IMR-90 (cell line): Measurements from ENCODE around the gene GLRA3. TPM values are rescaled to one million over a fixed set of nuclear protein-coding genes. Genes with fewer than 3 reads are reported as not detected.

Experiments
- ATAC-seq: fragments of 200-7000 bp; cut with Tn5 transposase; 2 replicates; pipeline ENCODE4 v1.9.1; 2020; ENCODE audit warnings: low read depth, mild to moderate bottlenecking, moderate library complexity
- BruUV-seq: library from RNA; stranded (reverse); fragments of 400-500 nt; replicated peaks from 2 replicates; lab custom pipeline; 2021; lab: Mats Ljungman, UMichigan
- CTCF ChIA-PET: fragments of 300-600 bp; formaldehyde crosslinking; extraction: SDS; loops from one replicate; lab custom pipeline; 2021; ENCODE audit warnings: antibody characterized with exemption; lab: Yijun Ruan, JAX
- POLR2A ChIA-PET: fragments of 300-600 bp; sonication (Branson Sonifier 250); formaldehyde crosslinking; loops from one replicate; lab custom pipeline; 2022; ENCODE audit warnings: antibody characterized with exemption; ENCODE audit not compliant: unreplicated experiment; lab: Charles Lee
- DNase-seq: peaks from one replicate; pipeline ENCODE4 v3.0.0; 2013
- H2AFZ ChIP-seq: replicated peaks from 2 replicates; pipeline ENCODE3; 2013; ENCODE audit warnings: low read length, mild to moderate bottlenecking; ENCODE audit not compliant: poor library complexity
- H2AK5ac ChIP-seq: 2 replicates; pipeline ENCODE4 v1.6.1; 2013; ENCODE audit warnings: low read depth, low read length, inconsistent platforms
- H2AK9ac ChIP-seq: replicated peaks from 2 replicates; pipeline ENCODE3; 2013; ENCODE audit warnings: mild to moderate bottlenecking, low read depth, low read length, moderate library complexity; ENCODE audit not compliant: poor library complexity
- H2BK120ac ChIP-seq: 2 replicates; pipeline ENCODE4 v1.6.1; 2013; ENCODE audit warnings: low read depth, low read length, inconsistent platforms
- H2BK15ac ChIP-seq: 3 replicates; pipeline ENCODE4 v1.6.1; 2013; ENCODE audit warnings: low read depth, low read length, inconsistent platforms
- H2BK20ac ChIP-seq: 2 replicates; pipeline ENCODE4 v1.6.1; 2013; ENCODE audit warnings: low read depth, mild to moderate bottlenecking, inconsistent platforms, low read length, moderate library complexity
- H2BK5ac ChIP-seq: 2 replicates; pipeline ENCODE4 v1.6.1; 2013; ENCODE audit warnings: mild to moderate bottlenecking, low read depth, low read length, inconsistent platforms; ENCODE audit not compliant: poor library complexity, severe bottlenecking
- H3K14ac ChIP-seq: replicated peaks from 2 replicates; pipeline ENCODE4 v1.6.1; 2013; ENCODE audit warnings: low read depth, low read length, inconsistent platforms
- H3K18ac ChIP-seq: 2 replicates; pipeline ENCODE4 v1.6.1; 2013; ENCODE audit warnings: low read depth, low read length, control low read depth
- H3K23ac ChIP-seq: 2 replicates; pipeline ENCODE4 v1.6.1; 2013; ENCODE audit warnings: low read depth, low read length, inconsistent platforms
- H3K27ac ChIP-seq: 2 replicates; pipeline ENCODE4 v1.5.1; 2013; ENCODE audit warnings: mild to moderate bottlenecking, control low read depth, low read length; ENCODE audit not compliant: insufficient read depth
- H3K27me3 ChIP-seq: 2 replicates; pipeline ENCODE4 v1.6.1; 2013; ENCODE audit warnings: low read length; ENCODE audit not compliant: control insufficient read depth, insufficient read depth
- H3K36me3 ChIP-seq: 2 replicates; pipeline ENCODE4 v1.6.1; 2013; ENCODE audit warnings: low read length, mixed read lengths; ENCODE audit not compliant: control insufficient read depth, insufficient read depth
- H3K4ac ChIP-seq: 2 replicates; pipeline ENCODE4 v1.6.1; 2013; ENCODE audit warnings: low read depth, low read length, inconsistent platforms
- H3K4me1 ChIP-seq: 2 replicates; pipeline ENCODE4 v1.6.1; 2013; ENCODE audit warnings: low read length, mixed read lengths; ENCODE audit not compliant: control insufficient read depth, insufficient read depth
- H3K4me2 ChIP-seq: 2 replicates; pipeline ENCODE4 v1.6.1; 2013; ENCODE audit warnings: low read depth, mild to moderate bottlenecking, control low read depth, low read length, moderate library complexity
- H3K4me3 ChIP-seq: 2 replicates; pipeline ENCODE4 v1.5.1; 2013; ENCODE audit warnings: low read depth, mild to moderate bottlenecking, control low read depth, low read length, moderate library complexity; ENCODE audit not compliant: insufficient read depth
- H3K56ac ChIP-seq: 2 replicates; pipeline ENCODE4 v1.6.1; 2013; ENCODE audit warnings: low read length, inconsistent platforms; ENCODE audit not compliant: insufficient read depth; ENCODE audit errors: extremely low read depth
- H3K79me1 ChIP-seq, 2 experiments: 2 replicates each; pipeline ENCODE4 v1.6.1; 2013; ENCODE audit warnings: low read length in 2 of 2, inconsistent platforms in 1 of 2, low read depth in 1 of 2
- H3K9ac ChIP-seq: 2 replicates; pipeline ENCODE4 v1.6.1; 2013; ENCODE audit warnings: low read depth, low read length, control low read depth
- H3K9me1 ChIP-seq: 2 replicates; pipeline ENCODE4 v1.6.1; 2013; ENCODE audit warnings: low read length, inconsistent platforms; ENCODE audit not compliant: insufficient read depth
- H3K9me3 ChIP-seq: 2 replicates; pipeline ENCODE4 v1.6.1; 2013; ENCODE audit warnings: low read length; ENCODE audit not compliant: control insufficient read depth, insufficient read depth
- H4K20me1 ChIP-seq: 2 replicates; pipeline ENCODE4 v1.6.1; 2013; ENCODE audit warnings: low read length, inconsistent platforms; ENCODE audit not compliant: insufficient read depth
- H4K5ac ChIP-seq: 2 replicates; pipeline ENCODE4 v1.6.1; 2013; ENCODE audit warnings: mild to moderate bottlenecking, low read depth, low read length, control low read depth
- H4K8ac ChIP-seq, 2 experiments: 2 replicates each; pipeline ENCODE4 v1.6.1; 2013; ENCODE audit warnings: low read depth in 2 of 2, low read length in 2 of 2, control low read depth in 1 of 2, inconsistent platforms in 1 of 2
- H4K91ac ChIP-seq: 2 replicates; pipeline ENCODE4 v1.6.1; 2013; ENCODE audit warnings: low read depth, low read length, inconsistent platforms; ENCODE audit not compliant: insufficient read depth
- ELK1 ChIP-seq: fragments of 150-350 bp; IDR thresholded peaks from 2 replicates; pipeline ENCODE4 v1.6.1; 2016; ENCODE audit warnings: low read depth, mild to moderate bottlenecking, low read length, moderate library complexity, borderline replicate concordance
- FOS ChIP-seq: fragments of 150-350 bp; IDR thresholded peaks from 2 replicates; pipeline ENCODE4 v1.6.1; 2016; ENCODE audit warnings: low read depth, low read length
- MAFK ChIP-seq: IDR thresholded peaks from 2 replicates; pipeline ENCODE4 v1.6.1; 2012; ENCODE audit warnings: low read depth, low read length, improper control_type of control experiment
- MAZ ChIP-seq: IDR thresholded peaks from 2 replicates; pipeline ENCODE4 v1.6.1; 2012; ENCODE audit warnings: low read depth, mild to moderate bottlenecking, low read length, improper control_type of control experiment, moderate library complexity, borderline replicate concordance
- POLR2A ChIP-seq: IDR thresholded peaks from 2 replicates; pipeline ENCODE4 v1.6.1; 2012; ENCODE audit warnings: mild to moderate bottlenecking, low read depth, low read length
- RAD21 ChIP-seq: IDR thresholded peaks from 2 replicates; pipeline ENCODE4 v1.6.1; 2012; ENCODE audit warnings: low read length, improper control_type of control experiment
- RCOR1 ChIP-seq: IDR thresholded peaks from 2 replicates; pipeline ENCODE4 v1.6.1; 2012; ENCODE audit warnings: mild to moderate bottlenecking, low read length, improper control_type of control experiment; ENCODE audit not compliant: insufficient replicate concordance
- dilution Hi-C: fragments of 300-500 bp; cut with HindIII; formaldehyde crosslinking; loops from one replicate; pipeline ENCODE4 v1.14.3; 2018; ENCODE audit warnings: low sequenced_read_pairs; ENCODE audit not compliant: unreplicated experiment
- in situ Hi-C: fragments of 300-500 bp; cut with MboI; formaldehyde crosslinking; loops from 3 replicates; pipeline ENCODE4 v1.14.3; 2019; ENCODE audit warnings: low sequenced_read_pairs, inconsistent platforms, mixed read lengths
- intact Hi-C: fragments of 100-400 bp; cut with micrococcal nuclease; formaldehyde crosslinking; loops from 2 replicates; pipeline ENCODE4 v1.10.0; 2022
- polyA plus RNA-seq, 3 experiments: library from polyadenylated mRNA; depleted of rRNA; stranded (reverse); fragments of >200 nt; gene quantifications; 2 replicates each; pipeline ENCODE4 v1.2.3, GENCODE V29; 2012; ENCODE audit warnings: low replicate concordance in 1 of 3
- total RNA-seq: library from RNA; depleted of rRNA; stranded (reverse); fragments of >200 nt; gene quantifications from 2 replicates; pipeline ENCODE4 v1.2.3, GENCODE V29; 2012

Gene GLRA3
- total and polyA plus RNA-seq, 2 of the 4 experiments (the other 2 are of a cell fraction): not detected

GRCh38 chr4:174699654-174700053 is 129.4 kb downstream of the GLRA3 start:
- dilution Hi-C loops: no loop called here
- in situ Hi-C loops: no loop called here
- no peaks in the 10 kb centered on the region for H3K9me3 ChIP-seq
- H3K23ac ChIP-seq: no peak overlapping the region
- H2BK15ac ChIP-seq: no peak overlapping the region
- H3K18ac ChIP-seq: no peak overlapping the region
- H3K56ac ChIP-seq: no peak overlapping the region
- no peak overlapping the region for H3K27ac ChIP-seq
- no peaks in the 10 kb centered on the region for H3K27me3 ChIP-seq
- no peak overlapping the region for H4K5ac ChIP-seq
- H2AK5ac ChIP-seq: no peak overlapping the region
- no peak for DNase-seq
- H4K8ac ChIP-seq: no peak overlapping the region
- H2BK20ac ChIP-seq: no peak overlapping the region
- TF ChIP-seq ELK1 (no peak), RAD21 (no peak), MAFK (no peak), RCOR1 (no peak), MAZ (no peak), FOS (no peak), POLR2A (no peak)
- no peak overlapping the region for H2AFZ ChIP-seq
- no peak overlapping the region for H3K9ac ChIP-seq
- no peak for ATAC-seq
- H2AK9ac ChIP-seq: no peak overlapping the region
- H4K91ac ChIP-seq: no peak overlapping the region
- H3K4me3 ChIP-seq: no peak overlapping the region
- no TSS peak for BruUV-seq
- H3K4me1 ChIP-seq: no peaks in the 10 kb centered on the region
- no peak overlapping the region for H2BK120ac ChIP-seq
- no peaks in the 10 kb centered on the region for H3K36me3 ChIP-seq
- H4K20me1 ChIP-seq: no peaks in the 10 kb centered on the region
- ChIA-PET CTCF (no interaction called here), POLR2A (no interaction called here)
- intact Hi-C loops: no loop called here
- H3K4ac ChIP-seq: no peak overlapping the region
- no peak overlapping the region for H2BK5ac ChIP-seq
- H3K4me2 ChIP-seq: no peak overlapping the region
- no peaks in the 10 kb centered on the region for H3K9me1 ChIP-seq
- H3K79me1 ChIP-seq: no peaks in the 10 kb centered on the region
- H3K14ac ChIP-seq: no peak overlapping the region
